ENCODE measurements around the gene RNMT.
A peak's percentile ranks its signal among the peaks of the same experiment; 100 is the strongest.

Gene RNMT

GRCh38 chr18:13808294-13809042, 82.0 kb downstream of the RNMT start:
- in situ Hi-C loops (cut with MboI; ENCODE audit: low sequenced_read_pairs, unreplicated experiment), result loop anchor here (25.0 kb wide), 1 partner anchor 246 kb away; no protein-coding TSS in a partner anchor
- DNase-seq (ENCODE audit: low spot score), result no peak
- TF ChIP-seq CTCF (IDR thresholded peaks at IDR 0.05; ENCODE audit: borderline replicate concordance, control extremely low read depth, extremely low read depth, insufficient read depth, missing control alignments), result no peak

- in situ Hi-C loops (cut with MboI; ENCODE audit: low sequenced_read_pairs, unreplicated experiment), result loop anchor here (25.0 kb wide), 1 partner anchor 247 kb away; no protein-coding TSS in a partner anchor
- DNase-seq (ENCODE audit: low spot score), result no peak
- TF ChIP-seq CTCF (IDR thresholded peaks at IDR 0.05; ENCODE audit: borderline replicate concordance, control extremely low read depth, extremely low read depth, insufficient read depth, missing control alignments), result no peak
These were observed 82.6 kb downstream of the RNMT start for GRCh38 chr18:13809043-13809430.

- no peak for TF ChIP-seq CTCF (IDR thresholded peaks at IDR 0.05; ENCODE audit: borderline replicate concordance, control extremely low read depth, extremely low read depth, insufficient read depth, missing control alignments)
- in situ Hi-C loops (cut with MboI; ENCODE audit: low sequenced_read_pairs, unreplicated experiment), result loop anchor here (25.0 kb wide), 1 partner anchor 247 kb away; no protein-coding TSS in a partner anchor
- no peak for DNase-seq (ENCODE audit: low spot score)
These were observed 83.2 kb downstream of the RNMT start for GRCh38 chr18:13809531-13810255.

- no peak for TF ChIP-seq CTCF (IDR thresholded peaks at IDR 0.05; ENCODE audit: borderline replicate concordance, control extremely low read depth, extremely low read depth, insufficient read depth, missing control alignments)
- in situ Hi-C loops (cut with MboI; ENCODE audit: low sequenced_read_pairs, unreplicated experiment), result loop anchor here (25.0 kb wide), 1 partner anchor 249 kb away; no protein-coding TSS in a partner anchor
- DNase-seq (ENCODE audit: low spot score), result no peak
These were observed 84.5 kb downstream of the RNMT start for GRCh38 chr18:13810950-13811485.

GRCh38 chr18:13811993-13812392, 85.5 kb downstream of the RNMT start:
- TF ChIP-seq CTCF (IDR thresholded peaks at IDR 0.05; ENCODE audit: borderline replicate concordance, control extremely low read depth, extremely low read depth, insufficient read depth, missing control alignments), result no peak
- in situ Hi-C loops (cut with MboI; ENCODE audit: low sequenced_read_pairs, unreplicated experiment), result loop anchor here (25.0 kb wide), 1 partner anchor 250 kb away; no protein-coding TSS in a partner anchor
- DNase-seq (ENCODE audit: low spot score), result no peak

- in situ Hi-C loops (cut with MboI; ENCODE audit: low sequenced_read_pairs, unreplicated experiment), result loop anchor here (25.0 kb wide), 1 partner anchor 251 kb away; no protein-coding TSS in a partner anchor
- TF ChIP-seq CTCF (IDR thresholded peaks at IDR 0.05; ENCODE audit: borderline replicate concordance, control extremely low read depth, extremely low read depth, insufficient read depth, missing control alignments), result peak; percentile 71
- DNase-seq (ENCODE audit: low spot score), result peak; percentile 74
These were observed 86.9 kb downstream of the RNMT start for GRCh38 chr18:13813271-13813849.
